Measurements from ENCODE around the gene RHOBTB3.

RHOBTB3 gene

GRCh38 chr5:95763941-95764340, 32.8 kb downstream of the RHOBTB3 start:
- no peak for DNase-seq (ENCODE audit: low spot score)

GRCh38 chr5:95768731-95769130, 37.6 kb downstream of the RHOBTB3 start:
- no peak for DNase-seq (ENCODE audit: low spot score)

- DNase-seq (ENCODE audit: low spot score), result no peak
Observed at GRCh38 chr5:95770830-95771708, 39.9 kb downstream of the RHOBTB3 start.

GRCh38 chr5:95771892-95772291, 40.8 kb downstream of the RHOBTB3 start:
- DNase-seq (ENCODE audit: low spot score), result no peak

GRCh38 chr5:95773335-95774059, 42.4 kb downstream of the RHOBTB3 start:
- no peak for DNase-seq (ENCODE audit: low spot score)

- DNase-seq (ENCODE audit: low spot score), result no peak
Observed at GRCh38 chr5:95777441-95777840, 46.3 kb downstream of the RHOBTB3 start.

- DNase-seq (ENCODE audit: low spot score), result no peak
Observed at GRCh38 chr5:95778713-95779436, 47.7 kb downstream of the RHOBTB3 start.

GRCh38 chr5:95779611-95780010, 48.5 kb downstream of the RHOBTB3 start:
- no peak for DNase-seq (ENCODE audit: low spot score)

GRCh38 chr5:95780597-95780996, 49.5 kb downstream of the RHOBTB3 start:
- DNase-seq (ENCODE audit: low spot score), result no peak

GRCh38 chr5:95781101-95781583, 50.0 kb downstream of the RHOBTB3 start:
- DNase-seq (ENCODE audit: low spot score), result peak; percentile 75

- no peak for DNase-seq (ENCODE audit: low spot score)
Observed at GRCh38 chr5:95782181-95782580, 51.0 kb downstream of the RHOBTB3 start.

GRCh38 chr5:95783661-95784060, 52.5 kb downstream of the RHOBTB3 start:
- DNase-seq (ENCODE audit: low spot score), result no peak

- DNase-seq (ENCODE audit: low spot score), result no peak
Observed at GRCh38 chr5:95784514-95785302, 53.6 kb downstream of the RHOBTB3 start.

- DNase-seq (ENCODE audit: low spot score), result no peak
Observed at GRCh38 chr5:95786821-95787418, 55.8 kb downstream of the RHOBTB3 start.

- no peak for DNase-seq (ENCODE audit: low spot score)
Observed at GRCh38 chr5:95788493-95788892, 57.4 kb downstream of the RHOBTB3 start.

GRCh38 chr5:95791751-95792150, 60.6 kb downstream of the RHOBTB3 start:
- no peak for DNase-seq (ENCODE audit: low spot score)

GRCh38 chr5:95794070-95794516, 63.0 kb downstream of the RHOBTB3 start:
- DNase-seq (ENCODE audit: low spot score), result no peak

- DNase-seq (ENCODE audit: low spot score), result no peak
Observed at GRCh38 chr5:95797301-95797700, 66.2 kb downstream of the RHOBTB3 start.

GRCh38 chr5:95798048-95798447, 66.9 kb downstream of the RHOBTB3 start:
- DNase-seq (ENCODE audit: low spot score), result no peak

GRCh38 chr5:95798545-95798944, 67.4 kb downstream of the RHOBTB3 start:
- DNase-seq (ENCODE audit: low spot score), result no peak

- no peak for DNase-seq (ENCODE audit: low spot score)
Observed at GRCh38 chr5:95799191-95799835, 68.2 kb downstream of the RHOBTB3 start.

All from iPS-NIHi11 (cell line).